Skeletal muscle satellite cell (primary cell): ENCODE data around the gene BRSK2.

Source experiments
- H3K27me3 ChIP-seq: 2 replicates; pipeline ENCODE4 v1.7.0; 2013; ENCODE audit warnings: low read length; ENCODE audit not compliant: control insufficient read depth, insufficient read depth
- H3K36me3 ChIP-seq: 2 replicates; pipeline ENCODE4 v1.7.0; 2013; ENCODE audit warnings: mild to moderate bottlenecking, control low read depth, low read length; ENCODE audit not compliant: insufficient read depth
- H3K4me1 ChIP-seq: 2 replicates; pipeline ENCODE4 v1.7.0; 2013; ENCODE audit warnings: low read length; ENCODE audit not compliant: control insufficient read depth, insufficient read depth
- H3K4me2 ChIP-seq: 2 replicates; pipeline ENCODE4 v1.7.0; 2013; ENCODE audit warnings: mild to moderate bottlenecking, low read length
- H3K4me3 ChIP-seq: 2 replicates; pipeline ENCODE4 v1.7.0; 2013; ENCODE audit warnings: low read length
- H3K9ac ChIP-seq: 2 replicates; pipeline ENCODE4 v1.7.0; 2013; ENCODE audit warnings: mild to moderate bottlenecking, low read depth, low read length, moderate library complexity
- H3K9me3 ChIP-seq: replicated peaks from 2 replicates; pipeline ENCODE4 v1.7.0; 2013; ENCODE audit warnings: mild to moderate bottlenecking, control low read depth, low read length

Gene BRSK2

DNA sequence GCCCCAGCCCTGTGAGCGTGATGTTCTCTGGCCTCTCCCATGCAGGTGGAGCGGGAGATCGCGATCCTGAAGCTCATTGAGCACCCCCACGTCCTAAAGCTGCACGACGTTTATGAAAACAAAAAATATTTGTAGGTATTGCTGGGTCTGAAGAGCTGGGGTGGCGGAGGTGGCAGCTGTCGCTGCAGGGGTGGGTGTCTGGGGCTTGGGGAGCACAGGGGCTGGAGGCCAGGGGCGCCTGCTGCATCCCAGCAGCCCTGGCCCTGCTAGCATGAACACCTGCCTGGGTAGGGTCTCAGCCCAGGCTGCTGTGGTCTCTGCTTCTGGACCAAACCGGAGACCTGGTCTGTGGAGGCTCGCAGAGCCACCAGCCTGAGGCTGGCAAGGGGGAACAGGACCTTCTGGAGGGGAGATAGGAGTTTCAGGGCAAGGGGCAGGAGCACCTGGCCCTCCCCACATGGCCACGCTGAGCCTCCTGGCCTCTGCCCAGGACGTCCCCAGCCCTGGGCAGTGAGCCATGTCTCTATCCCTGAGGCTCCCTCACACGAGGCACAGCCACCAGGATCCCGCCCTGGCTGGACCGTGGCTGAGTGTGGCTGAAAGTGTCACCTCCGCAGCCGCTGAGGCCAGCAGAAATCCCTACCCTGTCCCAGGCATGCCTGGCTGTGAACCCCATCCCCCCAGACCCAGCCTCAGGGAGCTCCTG is 48.7 kb downstream of the BRSK2 start:
- Histone ChIP-seq H3K4me1 (no peaks in the 10 kb centered on the region), H3K4me2 (no peak overlapping the region), H3K27me3 (peaks cover 7% of the 10 kb centered on the region), H3K36me3 (no peaks in the 10 kb centered on the region), H3K4me3 (no peak overlapping the region), H3K9ac (no peak overlapping the region), H3K9me3 (no peaks in the 10 kb centered on the region)

DNA sequence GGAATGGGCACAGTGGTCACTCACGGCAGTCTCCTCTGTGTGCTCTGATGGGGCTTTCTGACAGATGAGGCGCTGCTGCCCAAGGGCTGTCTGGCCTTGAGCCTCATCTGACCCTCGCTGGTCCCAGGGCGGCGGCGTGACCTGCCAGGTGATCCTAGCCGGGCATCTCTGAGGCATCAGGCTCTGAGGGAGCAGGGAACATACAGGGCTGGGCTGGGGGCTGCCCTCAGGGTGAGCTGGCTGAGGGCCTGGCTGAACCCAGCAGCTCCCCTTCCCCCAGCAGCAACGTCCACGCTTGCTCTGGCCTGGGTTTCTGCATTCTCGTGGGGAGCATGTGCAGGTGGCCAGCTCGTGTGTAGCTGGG is 49.2 kb downstream of the BRSK2 start:
- H3K27me3 ChIP-seq, result peaks cover 7% of the 10 kb centered on the region
- no peak overlapping the region for H3K9ac ChIP-seq
- H3K4me1 ChIP-seq, result no peaks in the 10 kb centered on the region
- H3K4me2 ChIP-seq, result no peak overlapping the region
- H3K36me3 ChIP-seq, result no peaks in the 10 kb centered on the region
- no peak overlapping the region for H3K4me3 ChIP-seq
- H3K9me3 ChIP-seq, result no peaks in the 10 kb centered on the region

DNA sequence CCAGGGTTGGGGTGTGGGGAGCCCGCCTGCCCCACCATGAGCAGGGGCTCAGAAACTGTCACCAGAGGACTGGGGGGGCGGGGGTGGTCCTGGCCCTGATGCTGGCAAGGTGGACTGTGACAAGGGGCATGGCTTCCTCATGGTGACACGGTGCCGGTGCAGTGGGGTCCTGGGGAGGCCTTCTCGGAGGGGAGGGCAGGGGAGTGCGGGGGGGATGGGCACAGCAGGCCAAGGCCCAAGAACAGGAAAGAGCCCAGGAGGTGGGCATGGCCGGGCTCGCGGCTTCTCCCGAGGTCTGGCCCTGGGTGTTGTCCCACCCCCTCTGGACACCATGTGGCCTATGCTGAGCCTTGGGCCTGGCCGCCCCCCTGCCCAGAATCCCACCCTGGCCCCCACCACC is 49.6 kb downstream of the BRSK2 start:
- Histone ChIP-seq H3K4me2 (no peak overlapping the region), H3K4me3 (no peak overlapping the region), H3K9me3 (no peaks in the 10 kb centered on the region), H3K9ac (no peak overlapping the region), H3K4me1 (no peaks in the 10 kb centered on the region), H3K27me3 (peaks cover 7% of the 10 kb centered on the region), H3K36me3 (no peaks in the 10 kb centered on the region)

DNA sequence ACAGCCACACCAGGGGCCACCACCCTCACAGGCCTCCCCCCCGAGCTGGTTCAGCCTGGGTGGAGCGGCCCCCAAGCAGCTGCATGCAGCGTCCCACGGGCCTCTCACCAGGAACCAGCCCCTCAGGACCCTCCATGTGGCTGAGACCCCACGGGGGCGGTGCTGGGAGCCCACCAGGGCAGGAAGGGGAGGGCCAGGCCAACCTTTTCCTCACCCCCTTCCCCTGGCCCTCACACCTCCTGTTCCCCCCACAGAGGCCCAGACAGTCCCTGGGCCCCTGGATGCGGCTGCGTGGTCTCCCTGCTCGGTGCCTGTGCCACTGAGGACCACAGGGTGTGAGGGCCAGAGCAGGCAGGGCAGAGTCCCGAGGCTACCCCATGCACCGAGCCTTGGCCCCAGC is 50.3 kb downstream of the BRSK2 start:
- no peak overlapping the region for H3K4me2 ChIP-seq

DNA sequence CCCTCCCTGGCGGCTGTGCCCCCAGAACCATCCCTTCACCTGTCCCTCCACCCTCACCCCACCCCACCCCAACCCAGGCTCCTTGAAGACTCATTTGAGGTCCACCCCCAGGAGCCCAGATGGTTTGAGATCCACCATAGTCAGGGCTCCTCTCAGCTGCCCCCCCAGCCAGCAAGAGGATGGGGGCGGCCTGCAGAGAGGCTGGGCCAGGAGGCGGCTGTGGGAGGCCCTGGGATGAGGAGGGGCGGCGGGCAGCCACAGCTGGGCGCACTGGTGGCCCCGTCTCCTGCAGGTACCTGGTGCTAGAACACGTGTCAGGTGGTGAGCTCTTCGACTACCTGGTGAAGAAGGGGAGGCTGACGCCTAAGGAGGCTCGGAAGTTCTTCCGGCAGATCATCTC is 50.8 kb downstream of the BRSK2 start:
- no peak overlapping the region for H3K4me3 ChIP-seq
- no peaks in the 10 kb centered on the region for H3K36me3 ChIP-seq
- no peak overlapping the region for H3K9ac ChIP-seq
- H3K4me1 ChIP-seq, result no peaks in the 10 kb centered on the region
- H3K4me2 ChIP-seq, result no peak overlapping the region
- H3K9me3 ChIP-seq, result no peaks in the 10 kb centered on the region
- H3K27me3 ChIP-seq, result peaks cover 7% of the 10 kb centered on the region

More for the DNA sequence above, 50.3 kb downstream of the BRSK2 start:
- H3K36me3 ChIP-seq, result no peaks in the 10 kb centered on the region
- H3K4me1 ChIP-seq, result no peaks in the 10 kb centered on the region
- peaks cover 7% of the 10 kb centered on the region for H3K27me3 ChIP-seq
- no peaks in the 10 kb centered on the region for H3K9me3 ChIP-seq
- no peak overlapping the region for H3K9ac ChIP-seq
- no peak overlapping the region for H3K4me3 ChIP-seq

DNA sequence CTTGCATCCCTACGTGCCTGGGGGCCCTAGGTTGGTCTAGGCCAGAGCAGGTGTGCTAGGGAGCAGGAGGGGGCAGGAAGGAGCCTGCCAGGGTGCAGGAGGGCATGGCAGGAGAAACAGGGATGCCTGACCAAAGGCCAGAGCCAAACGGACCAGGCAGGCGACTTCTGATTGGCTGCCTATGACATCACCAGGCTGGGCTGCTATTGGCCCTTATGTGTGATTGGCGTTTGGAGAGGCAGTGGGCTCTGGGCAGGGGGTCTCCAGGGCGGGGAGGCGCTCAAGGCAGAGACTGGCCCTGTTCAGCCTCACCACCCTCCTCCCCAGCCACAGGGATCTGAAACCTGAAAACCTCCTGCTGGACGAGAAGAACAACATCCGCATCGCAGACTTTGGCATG is 52.4 kb downstream of the BRSK2 start:
- no peak overlapping the region for H3K4me2 ChIP-seq
- no peak overlapping the region for H3K4me3 ChIP-seq
- H3K36me3 ChIP-seq, result no peaks in the 10 kb centered on the region
- H3K9me3 ChIP-seq, result no peaks in the 10 kb centered on the region
- H3K27me3 ChIP-seq, result peaks cover 5% of the 10 kb centered on the region
- no peaks in the 10 kb centered on the region for H3K4me1 ChIP-seq
- H3K9ac ChIP-seq, result no peak overlapping the region

DNA sequence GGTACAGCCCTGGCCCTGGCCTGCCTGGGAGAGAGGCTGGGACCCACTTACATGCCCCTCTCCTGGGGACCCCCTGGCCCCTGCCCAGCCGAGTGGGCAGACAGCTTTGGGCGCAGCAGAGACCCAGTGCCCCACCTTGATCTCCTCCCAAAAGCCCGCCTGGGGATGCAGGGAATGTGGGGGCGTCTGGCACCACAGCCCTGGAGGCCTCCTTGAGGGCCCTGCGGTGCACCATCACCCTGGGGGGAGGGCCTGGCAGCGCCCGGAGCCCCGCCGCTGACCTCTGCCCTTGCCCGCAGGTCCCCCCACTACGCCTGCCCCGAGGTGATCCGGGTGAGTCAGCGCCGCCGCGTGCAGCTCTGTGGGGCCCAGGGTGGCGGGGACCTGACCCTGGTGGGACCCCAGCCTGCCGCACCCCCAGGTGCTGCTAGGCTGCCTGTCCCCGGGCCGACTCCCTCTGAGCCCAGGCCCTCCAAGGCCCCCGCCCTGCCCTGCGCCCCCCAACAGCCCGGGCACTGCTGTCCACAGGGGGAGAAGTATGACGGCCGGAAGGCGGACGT is 53.2 kb downstream of the BRSK2 start:
- Histone ChIP-seq H3K9ac (no peak overlapping the region), H3K4me3 (no peak overlapping the region), H3K9me3 (no peaks in the 10 kb centered on the region), H3K4me2 (no peak overlapping the region), H3K4me1 (no peaks in the 10 kb centered on the region), H3K27me3 (peaks cover 3% of the 10 kb centered on the region), H3K36me3 (no peaks in the 10 kb centered on the region)

DNA sequence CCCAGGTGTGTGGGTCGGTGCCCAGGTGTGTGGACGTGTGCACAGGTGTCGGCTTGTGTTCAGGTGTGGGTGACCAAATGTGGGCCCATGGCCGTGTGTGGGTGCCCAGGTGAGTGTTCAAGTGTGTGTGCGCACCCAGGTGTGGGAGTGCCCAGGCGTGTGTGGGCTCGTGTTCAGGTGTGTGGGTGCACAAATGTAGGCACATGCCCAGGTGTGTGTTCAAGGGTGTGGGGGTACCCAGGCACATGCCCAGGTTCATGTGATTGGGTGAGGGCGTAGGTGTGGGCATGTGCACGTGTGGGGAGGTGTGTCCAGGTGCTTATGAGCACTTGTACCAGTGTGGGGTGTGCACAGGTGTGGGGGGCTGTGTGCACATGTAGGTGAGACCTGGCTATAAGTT is 54.0 kb downstream of the BRSK2 start:
- Histone ChIP-seq H3K4me1 (no peaks in the 10 kb centered on the region), H3K36me3 (no peaks in the 10 kb centered on the region), H3K9me3 (no peaks in the 10 kb centered on the region), H3K4me2 (no peak overlapping the region), H3K9ac (no peak overlapping the region), H3K27me3 (peaks cover 3% of the 10 kb centered on the region), H3K4me3 (no peak overlapping the region)

DNA sequence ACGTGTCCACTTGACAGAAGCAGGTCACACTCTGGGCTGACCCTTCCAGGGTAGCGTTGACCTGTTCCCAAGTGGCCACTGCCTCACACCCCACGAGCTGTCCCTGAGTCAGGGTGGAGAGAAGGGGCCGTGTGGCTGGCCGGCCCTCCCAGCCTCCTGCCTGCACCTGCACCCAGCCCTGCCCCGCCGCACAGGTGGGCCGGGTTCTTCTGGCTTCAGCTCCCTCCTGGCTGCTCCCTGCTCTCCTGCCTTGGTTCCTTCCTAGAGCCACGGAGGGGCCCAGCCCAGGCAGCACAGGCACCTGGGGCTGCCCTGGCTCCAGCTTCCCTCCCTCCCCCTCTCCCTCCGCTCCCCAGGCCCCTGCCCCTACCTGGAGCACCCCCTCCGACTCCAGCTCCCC is 54.6 kb downstream of the BRSK2 start:
- Histone ChIP-seq H3K9ac (no peak overlapping the region), H3K36me3 (no peaks in the 10 kb centered on the region), H3K27me3 (peaks cover 3% of the 10 kb centered on the region), H3K9me3 (no peaks in the 10 kb centered on the region), H3K4me3 (no peak overlapping the region), H3K4me1 (no peaks in the 10 kb centered on the region), H3K4me2 (no peak overlapping the region)

DNA sequence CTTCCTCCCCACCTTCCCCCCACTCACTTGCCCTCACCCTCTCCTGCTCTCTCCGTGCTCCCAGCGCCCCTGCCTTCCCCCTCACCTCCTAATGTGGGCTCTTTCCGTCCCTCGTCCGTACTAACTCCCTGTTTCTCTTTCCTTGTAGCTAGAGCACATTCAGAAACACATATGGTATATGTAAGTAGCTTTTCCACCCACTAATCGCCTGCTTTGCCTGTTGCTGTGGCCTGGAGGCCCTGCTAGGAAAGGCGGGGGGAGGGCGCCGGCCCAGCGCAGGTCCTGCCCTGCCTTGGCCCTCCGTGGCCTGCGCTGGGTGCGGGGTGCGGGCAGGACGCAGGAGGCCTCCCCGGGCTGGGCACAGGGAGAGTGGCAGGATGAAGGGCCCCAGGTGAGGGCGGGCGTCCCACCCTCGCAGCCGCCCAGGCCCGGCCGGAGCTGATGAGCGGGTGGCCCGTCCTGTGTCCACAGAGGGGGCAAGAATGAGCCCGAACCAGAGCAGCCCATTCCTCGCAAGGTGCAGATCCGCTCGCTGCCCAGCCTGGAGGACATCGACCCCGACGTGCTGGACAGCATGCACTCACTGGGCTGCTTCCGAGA is 55.2 kb downstream of the BRSK2 start:
- H3K27me3 ChIP-seq, result peaks cover 2% of the 10 kb centered on the region
- H3K9ac ChIP-seq, result no peak overlapping the region
- no peaks in the 10 kb centered on the region for H3K9me3 ChIP-seq
- H3K4me3 ChIP-seq, result no peak overlapping the region
- H3K4me1 ChIP-seq, result no peaks in the 10 kb centered on the region
- H3K36me3 ChIP-seq, result no peaks in the 10 kb centered on the region
- H3K4me2 ChIP-seq, result no peak overlapping the region

DNA sequence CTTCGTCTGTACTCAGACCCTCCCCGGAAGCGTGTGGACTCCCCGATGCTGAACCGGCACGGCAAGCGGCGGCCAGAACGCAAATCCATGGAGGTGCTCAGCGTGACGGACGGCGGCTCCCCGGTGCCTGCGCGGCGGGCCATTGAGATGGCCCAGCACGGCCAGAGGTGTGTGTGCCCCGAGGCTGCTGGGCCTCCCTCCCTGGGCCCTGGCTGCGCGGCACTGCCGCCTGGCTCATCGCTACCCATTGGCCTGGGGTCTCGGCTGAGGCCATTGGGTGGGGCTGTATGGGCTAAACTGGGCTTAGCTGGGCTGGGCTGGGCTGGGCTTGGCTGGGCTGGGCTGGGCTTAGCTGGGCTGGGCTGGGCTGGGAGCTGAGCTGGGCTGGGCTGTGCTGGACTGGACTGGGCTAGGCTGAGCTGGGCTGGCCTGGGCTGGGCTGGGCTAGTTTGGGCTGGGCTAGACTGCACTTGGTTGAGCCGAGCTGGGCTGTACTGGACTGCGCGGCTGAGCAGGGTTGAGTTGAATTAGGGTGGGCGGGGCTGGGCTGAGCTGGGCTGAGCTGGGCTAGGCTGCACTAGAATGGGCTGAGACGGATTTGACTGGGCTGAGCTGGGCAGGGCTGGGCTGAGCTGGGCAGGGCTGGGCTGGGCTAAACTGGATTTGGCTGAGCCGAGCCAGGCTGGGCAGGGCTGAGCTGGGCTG is 56.2 kb downstream of the BRSK2 start:
- H3K9ac ChIP-seq, result no peak overlapping the region
- no peak overlapping the region for H3K4me3 ChIP-seq
- H3K4me2 ChIP-seq, result no peak overlapping the region
- no peaks in the 10 kb centered on the region for H3K27me3 ChIP-seq
- H3K9me3 ChIP-seq, result no peaks in the 10 kb centered on the region
- H3K36me3 ChIP-seq, result no peaks in the 10 kb centered on the region
- H3K4me1 ChIP-seq, result no peaks in the 10 kb centered on the region
